Fibroblast of skin of scalp (primary cell): ENCODE measurements around the gene ZNF586.
"Not testable (repeated sequence)": the region's sequence is repeated elsewhere in the genome, so short reads cannot be mapped to it uniquely, and the experiment has no call there.

Experiments
- DNase-seq: peaks from one replicate; pipeline ENCODE4 v3.0.0-alpha.2; 2013

The ZNF586 gene

DNA sequence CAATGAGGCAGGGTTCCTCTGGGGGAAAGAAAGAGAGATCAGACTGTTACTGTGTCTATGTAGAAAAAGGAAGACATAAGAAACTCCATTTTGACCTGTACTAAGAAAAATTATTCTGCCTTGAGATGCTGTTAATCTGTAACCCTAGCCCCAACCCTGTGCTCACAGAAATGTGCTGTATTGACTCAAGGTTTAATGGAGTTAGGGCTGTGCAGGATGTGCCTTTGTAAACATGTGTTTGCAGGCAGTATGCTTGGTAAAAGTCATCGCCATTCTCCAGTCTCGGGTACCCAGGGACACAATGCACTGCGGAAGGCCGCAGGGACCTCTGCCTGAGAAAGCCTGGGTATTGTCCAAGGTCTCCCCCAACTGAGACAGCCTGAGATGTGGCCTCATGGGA, 54.1 kb downstream of the ZNF586 start:
- not testable (repeated sequence) for DNase-seq

DNA sequence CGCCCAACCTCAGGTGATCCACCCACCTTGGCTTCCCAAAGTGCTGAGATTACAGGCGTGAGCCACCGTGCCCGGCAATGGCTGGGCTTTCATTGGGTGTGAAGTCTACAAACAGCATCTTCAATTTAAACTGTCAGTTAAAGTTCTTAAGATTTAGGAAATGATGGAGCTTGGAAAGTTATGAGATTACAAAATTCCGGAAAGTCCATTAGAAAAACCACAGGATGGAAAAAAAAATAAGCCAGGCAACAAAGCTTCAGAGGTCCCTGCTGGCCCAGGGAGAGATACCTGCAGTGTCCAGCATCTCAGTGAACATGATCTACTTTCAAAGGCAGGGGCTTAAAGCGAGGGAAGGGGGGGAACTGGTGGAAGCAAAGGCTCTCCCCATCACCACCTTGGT, 56.0 kb downstream of the ZNF586 start:
- DNase-seq = no peak

DNA sequence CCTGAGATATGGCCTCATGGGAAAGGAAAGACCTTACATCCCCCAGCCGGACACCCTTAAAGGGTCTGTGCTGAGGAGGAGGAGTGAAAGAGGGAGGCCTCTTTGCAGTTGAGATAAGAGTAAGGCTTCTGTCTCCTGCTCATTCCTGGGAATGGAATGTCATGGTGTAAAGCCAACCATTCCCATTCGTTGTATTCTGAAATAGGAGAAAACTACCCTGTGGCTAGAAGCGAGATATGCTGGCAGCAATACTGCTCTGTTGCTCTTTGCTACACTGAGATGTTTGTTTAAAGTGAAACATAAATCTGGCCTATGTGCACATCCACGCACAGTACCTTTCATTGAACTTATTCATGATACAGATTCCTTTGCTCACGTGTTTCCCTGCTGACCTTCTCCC, 59.8 kb downstream of the ZNF586 start:
- DNase-seq = no peak

DNA sequence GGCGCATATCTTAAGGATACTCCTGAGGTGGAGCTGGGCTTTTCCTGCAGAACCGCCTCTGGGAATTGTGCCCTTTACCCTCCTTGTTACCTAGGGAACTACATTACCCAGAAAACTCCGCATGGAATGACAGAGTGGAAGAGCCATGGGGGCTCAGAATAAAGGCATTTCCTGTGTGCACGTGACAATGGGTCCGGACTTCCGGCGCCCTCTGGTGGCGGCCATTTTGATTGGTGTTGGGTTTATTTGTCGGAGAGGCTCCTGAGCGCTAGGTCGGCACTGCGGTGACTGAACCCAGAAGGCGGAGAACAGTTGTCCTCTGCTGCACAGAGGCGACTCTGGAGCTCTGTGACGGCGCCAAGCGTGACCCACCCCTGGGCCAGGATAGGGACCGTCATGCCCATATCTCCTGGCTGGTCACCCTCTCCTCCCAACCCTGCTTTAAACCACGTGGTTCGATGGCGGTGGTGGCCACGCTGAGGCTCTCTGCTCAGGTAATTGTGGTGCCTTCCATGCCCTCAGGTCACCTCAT, 60.7 kb downstream of the ZNF586 start, which contains the start of gene ZNF587B:
ZNF587B (plus strand) TSS at position 229 of the 532 bp plus-strand sequence; CDS start at position 459, 230 bp downstream.
- DNase-seq = peak; percentile 74
